Transverse colon (tissue), 4 donors: ENCODE data around the gene MEIS2. TPM values are rescaled to one million over a fixed set of nuclear protein-coding genes. Genes with fewer than 3 reads are reported as not detected.

Experiments used
- DNase-seq: peaks from one replicate; pipeline ENCODE4 v3.0.0-alpha.2; 2019
- H3K27ac ChIP-seq, 4 donors: fragments of 200-600 bp; sonication (generic); 2 replicates each; pipeline ENCODE4 v1.5.1; 2016 to 2018; ENCODE audit warnings: inconsistent platforms in 4 of 4
- H3K27me3 ChIP-seq: fragments of 200-600 bp; sonication (generic); 2 replicates; pipeline ENCODE4 v1.5.1; 2017; ENCODE audit warnings: inconsistent platforms
- H3K36me3 ChIP-seq, 4 donors: fragments of 200-600 bp; sonication (generic); 2 replicates each; pipeline ENCODE4 v1.5.1; 2017 to 2019; ENCODE audit warnings: inconsistent platforms in 4 of 4
- H3K4me1 ChIP-seq, 4 donors: fragments of 200-600 bp; sonication (generic); 2 replicates each; pipeline ENCODE4 v1.5.1; 2017 to 2020; ENCODE audit warnings: inconsistent platforms in 4 of 4
- H3K4me3 ChIP-seq, 4 donors: fragments of 200-600 bp; sonication (generic); 1 replicate in 1 of 4; 2 replicates in 3 of 4; pipeline versions ENCODE4 v1.5.1 to v1.6.1; 2017 to 2019; ENCODE audit warnings: inconsistent platforms in 4 of 4
- H3K9me3 ChIP-seq, 2 donors: fragments of 200-600 bp; sonication (generic); 2 replicates each; pipeline ENCODE4 v1.5.1; 2017 to 2019; ENCODE audit warnings: inconsistent platforms in 2 of 2
- CTCF ChIP-seq, 5 experiments: fragments of 200-600 bp in 3 of 5; fragments of 450-650 bp in 2 of 5; sonication (generic) in 3 of 5; IDR thresholded peaks; 1 replicate in 2 of 5; 2 replicates in 3 of 5; pipeline ENCODE4 v1.5.1; 2016 to 2017; ENCODE audit warnings: antibody characterized with exemption in 5 of 5, inconsistent platforms in 3 of 5, mild to moderate bottlenecking in 2 of 5, moderate library complexity in 1 of 5
- EP300 ChIP-seq: sonication (generic); formaldehyde crosslinking; IDR thresholded peaks from one replicate; pipeline ENCODE4 v1.6.1; 2017; ENCODE audit warnings: antibody characterized with exemption, low read depth
- POLR2A ChIP-seq: fragments of 450-650 bp; IDR thresholded peaks from one replicate; pipeline ENCODE4 v1.6.1; 2016; ENCODE audit warnings: antibody characterized with exemption, mild to moderate bottlenecking, moderate library complexity
- POLR2AphosphoS5 ChIP-seq, 3 donors: sonication (generic); formaldehyde crosslinking; IDR thresholded peaks; one replicate each; pipeline ENCODE4 v1.6.1; 2016; ENCODE audit warnings: antibody characterized with exemption in 3 of 3
- WGBS, 2 donors: methylation state at CpG; one replicate each; pipeline ENCODE4 v1.1.5; 2018; ENCODE audit warnings: low coverage in 1 of 2; 5-methylcytosine and 5-hydroxymethylcytosine counted together
- in situ Hi-C, 4 donors: fragments of 200-750 bp; cut with MboI; loops; one replicate each; pipeline versions ENCODE4 v1.15.0 to v1.15.1; 2017; ENCODE audit warnings: low sequenced_read_pairs in 3 of 4, low pct_ligation_motif_present in 1 of 4, low pct_unique_long_range_greater_than_20kb in 1 of 4
- intact Hi-C: fragments of 100-400 bp; cut with DNase I; formaldehyde crosslinking; loops from one replicate; pipeline ENCODE4 v1.15.1; 2023; ENCODE audit warnings: low total_unique reads
- total RNA-seq, 4 donors: library from RNA; depleted of rRNA; stranded (reverse); fragments of >200 nt; gene quantifications; one replicate each; pipeline ENCODE4 v1.1.0, GENCODE V29; 2016

The MEIS2 gene
- total RNA-seq, 4 donors from 2014 or later = 16.5 to 43.4 (median 32.7) TPM

DNA sequence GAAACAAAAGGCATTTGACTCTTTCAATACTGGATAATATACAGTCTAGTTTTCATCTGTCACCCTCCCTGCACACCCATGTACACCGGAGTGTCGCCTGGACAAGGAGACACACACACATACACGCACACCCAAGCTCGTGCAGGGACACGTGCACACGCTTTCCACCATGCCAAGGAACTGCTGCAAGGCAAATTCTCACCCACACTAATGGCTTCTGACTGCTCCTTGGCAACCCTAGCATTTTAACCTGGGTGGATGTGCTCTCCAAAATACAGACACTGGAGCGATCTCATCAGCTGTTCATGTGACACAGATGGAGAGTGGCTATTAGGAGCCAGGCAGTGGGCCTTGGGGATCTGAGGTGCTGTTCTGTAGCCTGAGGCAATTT lies 61.6 kb downstream of the MEIS2 start:
- Histone ChIP-seq H3K9me3 (no peaks in the 10 kb centered on the region), H3K4me3 (no peak overlapping the region), H3K36me3 (no peaks in the 10 kb centered on the region), H3K27ac (peak overlapping the region in 1 of 4 donors; percentile 15), H3K27me3 (no peaks in the 10 kb centered on the region), H3K4me1 (peaks cover 0 to 3% (median 1%) of the 10 kb centered on the region in 4 donors)
- TF ChIP-seq EP300 = no peak
- TF ChIP-seq POLR2AphosphoS5 (IDR thresholded peaks at IDR 0.05) = no peak
- no peak for TF ChIP-seq CTCF (IDR thresholded peaks at IDR 0.05)
- TF ChIP-seq POLR2A = no peak
- DNase-seq = no peak
- 84 to 93% methylated on average over 2 to 7 of the region's 7 CpGs for WGBS, 2 donors
- intact Hi-C loops (no loop called here), in situ Hi-C loops (no loop called here)

DNA sequence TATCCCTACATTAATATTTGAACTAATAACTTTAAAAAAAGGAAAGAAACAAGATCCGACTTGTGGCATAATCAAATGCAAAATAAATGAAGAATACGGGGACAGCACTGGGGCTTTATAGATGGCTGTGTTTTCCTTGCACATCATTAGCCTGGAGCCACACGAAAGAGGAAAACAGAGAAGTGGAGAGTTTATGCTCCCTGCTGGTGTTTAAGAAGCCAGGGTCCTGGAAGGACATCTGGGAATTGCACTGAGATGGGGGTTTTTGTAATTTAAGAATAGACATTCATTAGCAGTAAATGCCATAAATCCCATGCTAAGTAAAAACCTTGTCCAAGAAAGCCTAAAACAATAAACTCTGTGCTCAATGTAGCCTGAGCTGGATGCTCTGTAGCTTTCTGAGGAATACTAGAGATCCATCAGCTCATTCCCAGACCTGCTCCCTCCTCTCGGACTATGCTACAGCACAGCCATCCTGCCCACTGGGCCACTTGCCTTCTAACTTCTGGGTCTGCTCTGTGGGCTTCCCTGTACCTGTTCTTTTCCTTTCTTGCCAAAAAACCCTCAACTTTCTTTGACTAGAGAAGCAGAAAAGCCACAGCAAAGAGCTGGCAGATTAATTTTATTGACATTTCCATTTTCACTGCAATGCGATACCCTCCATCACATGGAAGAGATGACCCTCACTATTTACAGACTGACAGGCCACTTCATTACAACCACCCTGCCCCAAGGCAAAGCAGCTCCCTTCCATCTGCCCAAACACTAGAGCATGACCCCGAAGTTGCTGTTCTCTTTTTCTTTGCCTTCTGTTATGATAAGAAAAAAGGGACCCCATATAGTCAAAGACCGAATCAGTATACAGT lies 62.3 kb downstream of the MEIS2 start:
- Histone ChIP-seq H3K36me3 (no peaks in the 10 kb centered on the region), H3K27ac (peak overlapping the region in 2 of 4 donors; percentile 15 to 19), H3K4me1 (peaks cover 0 to 3% (median 1%) of the 10 kb centered on the region in 4 donors), H3K4me3 (no peak overlapping the region), H3K27me3 (no peaks in the 10 kb centered on the region), H3K9me3 (no peaks in the 10 kb centered on the region)
- in situ Hi-C loops (no loop called here), intact Hi-C loops (no loop called here)
- no peak for DNase-seq
- WGBS, 2 donors = 57 to 61% methylated on average over 7 of the region's 7 CpGs
- no peak for TF ChIP-seq CTCF (IDR thresholded peaks at IDR 0.05)
- no peak for TF ChIP-seq EP300
- no peak for TF ChIP-seq POLR2A
- TF ChIP-seq POLR2AphosphoS5 (IDR thresholded peaks at IDR 0.05) = no peak

GRCh38 chr15:37037071-37037655 lies 63.2 kb downstream of the MEIS2 start:
- Histone ChIP-seq H3K27me3 (no peaks in the 10 kb centered on the region), H3K9me3 (no peaks in the 10 kb centered on the region), H3K4me1 (peaks cover 0 to 3% (median 1%) of the 10 kb centered on the region in 4 donors), H3K27ac (no peak overlapping the region), H3K36me3 (no peaks in the 10 kb centered on the region), H3K4me3 (no peak overlapping the region)
- 92 to 100% methylated on average over 2 to 7 of the region's 7 CpGs for WGBS, 2 donors
- in situ Hi-C loops (no loop called here), intact Hi-C loops (no loop called here)
- no peak for DNase-seq
- TF ChIP-seq POLR2A (no peak), EP300 (no peak), CTCF (IDR thresholded peaks at IDR 0.05) (no peak), POLR2AphosphoS5 (IDR thresholded peaks at IDR 0.05) (no peak)

GRCh38 chr15:37034835-37035748 lies 65.3 kb downstream of the MEIS2 start:
- peaks cover 0 to 3% (median 0%) of the 10 kb centered on the region in 4 donors for H3K4me1 ChIP-seq
- no peaks in the 10 kb centered on the region for H3K36me3 ChIP-seq
- H3K27ac ChIP-seq = no peak overlapping the region
- H3K4me3 ChIP-seq = no peak overlapping the region
- no peak for DNase-seq
- H3K9me3 ChIP-seq = no peaks in the 10 kb centered on the region
- H3K27me3 ChIP-seq = no peaks in the 10 kb centered on the region
- TF ChIP-seq POLR2AphosphoS5 (IDR thresholded peaks at IDR 0.05) (no peak), CTCF (IDR thresholded peaks at IDR 0.05) (no peak), POLR2A (no peak), EP300 (no peak)
- in situ Hi-C loops (no loop called here), intact Hi-C loops (no loop called here)
- WGBS, 2 donors = 60 to 65% methylated on average over 6 to 10 of the region's 10 CpGs
